ENCODE measurements around the gene RNASE8.
"Not testable (repeated sequence)": the region's sequence is repeated elsewhere in the genome, so short reads cannot be mapped to it uniquely, and the experiment has no call there.

The RNASE8 gene, protein sequence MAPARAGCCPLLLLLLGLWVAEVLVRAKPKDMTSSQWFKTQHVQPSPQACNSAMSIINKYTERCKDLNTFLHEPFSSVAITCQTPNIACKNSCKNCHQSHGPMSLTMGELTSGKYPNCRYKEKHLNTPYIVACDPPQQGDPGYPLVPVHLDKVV

DNA sequence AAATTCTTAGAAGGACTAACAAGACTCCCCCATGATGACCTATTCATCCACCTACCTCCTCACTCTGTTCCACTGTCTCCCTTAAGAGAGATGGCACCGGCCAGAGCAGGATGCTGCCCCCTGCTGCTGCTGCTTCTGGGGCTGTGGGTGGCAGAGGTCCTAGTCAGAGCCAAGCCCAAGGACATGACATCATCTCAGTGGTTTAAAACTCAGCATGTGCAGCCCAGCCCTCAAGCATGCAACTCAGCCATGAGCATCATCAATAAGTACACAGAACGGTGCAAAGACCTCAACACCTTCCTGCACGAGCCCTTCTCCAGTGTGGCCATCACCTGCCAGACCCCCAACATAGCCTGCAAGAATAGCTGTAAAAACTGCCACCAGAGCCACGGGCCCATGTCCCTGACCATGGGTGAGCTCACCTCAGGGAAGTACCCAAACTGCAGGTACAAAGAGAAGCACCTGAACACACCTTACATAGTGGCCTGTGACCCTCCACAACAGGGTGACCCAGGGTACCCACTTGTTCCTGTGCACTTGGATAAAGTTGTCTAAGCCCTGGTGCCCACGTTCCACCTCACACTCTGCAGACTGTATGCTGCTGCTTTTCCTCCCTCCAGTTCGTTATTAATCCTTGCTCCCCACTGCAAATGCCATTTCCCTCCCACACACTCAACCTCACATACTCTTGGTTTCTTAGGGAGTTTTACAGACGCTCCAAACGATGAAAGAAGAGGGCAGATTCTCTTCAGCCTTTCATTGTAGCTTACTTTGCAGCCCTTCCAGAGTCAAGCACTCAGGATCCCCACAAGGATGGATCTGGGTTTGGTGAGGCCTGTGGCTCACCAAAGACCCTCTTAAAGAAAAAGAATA is at the start of gene RNASE8:
TSS of gene RNASE8 (plus strand) at position 20 of the 873 bp plus-strand sequence. CDS start at position 91, 71 bp downstream.
- peak; percentile 28 for DNase-seq

DNA sequence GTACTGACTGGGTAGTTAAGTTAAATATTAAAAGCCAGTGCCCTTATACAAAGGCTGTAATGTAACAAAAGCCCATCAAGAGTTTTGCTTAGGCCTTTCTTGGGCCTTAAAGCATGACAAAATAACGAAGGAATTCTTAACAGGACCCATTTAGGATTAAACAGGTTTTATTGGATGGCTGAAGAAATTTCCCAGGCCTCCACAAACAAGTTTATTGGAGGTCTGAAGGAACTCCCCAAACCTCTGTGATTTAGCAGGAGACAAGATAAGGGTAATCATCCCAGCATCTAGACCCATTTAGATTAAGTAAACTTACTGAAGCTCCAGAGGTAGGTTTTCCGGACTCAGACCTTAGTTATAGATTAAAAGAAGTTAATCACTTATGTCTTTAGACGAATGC is 47.9 kb upstream of the RNASE8 start:
- not testable (repeated sequence) for DNase-seq

- no peak for DNase-seq
Observed at GRCh38 chr14:21011136-21011535, 46.5 kb upstream of the RNASE8 start.

DNA sequence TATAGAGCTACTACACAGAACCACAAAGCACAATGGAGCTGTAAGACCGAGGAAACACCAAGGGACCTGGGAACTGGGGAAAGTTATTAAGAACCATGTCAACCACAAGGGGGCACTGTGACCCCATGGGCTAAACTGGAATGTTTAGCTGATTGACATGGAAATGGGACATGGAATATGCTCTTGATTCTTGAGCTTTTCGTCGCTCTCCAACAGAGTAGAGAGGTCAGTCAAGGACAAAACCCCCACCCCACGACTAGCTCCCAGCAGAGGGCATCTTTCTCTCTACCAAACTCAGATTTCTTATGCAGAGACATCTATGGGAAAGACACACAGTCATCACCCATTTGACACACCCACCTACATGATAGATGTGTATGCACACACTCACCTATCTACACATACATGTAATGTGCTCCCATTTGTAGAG is 42.8 kb upstream of the RNASE8 start:
- DNase-seq, result peak; percentile 65

DNA sequence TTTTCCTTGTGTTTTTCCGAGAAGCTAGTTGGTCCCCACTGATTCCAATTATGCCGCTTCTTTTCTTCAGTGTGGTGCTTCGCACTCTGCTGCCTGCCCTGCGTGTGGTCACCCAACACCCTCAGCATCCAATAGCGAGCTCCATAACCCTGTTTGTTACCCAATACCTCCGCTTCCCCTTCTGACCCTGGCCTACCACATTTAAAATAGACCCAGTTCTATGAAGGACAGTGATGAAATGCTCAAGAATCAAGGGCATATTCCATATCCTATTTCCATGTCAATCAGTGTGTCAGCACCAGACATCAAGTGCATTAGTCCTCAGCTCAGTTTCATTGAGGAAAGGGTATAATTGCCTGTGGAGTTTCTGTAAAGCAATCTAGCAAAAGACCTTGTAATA is 42.3 kb upstream of the RNASE8 start:
- DNase-seq, result no peak

DNA sequence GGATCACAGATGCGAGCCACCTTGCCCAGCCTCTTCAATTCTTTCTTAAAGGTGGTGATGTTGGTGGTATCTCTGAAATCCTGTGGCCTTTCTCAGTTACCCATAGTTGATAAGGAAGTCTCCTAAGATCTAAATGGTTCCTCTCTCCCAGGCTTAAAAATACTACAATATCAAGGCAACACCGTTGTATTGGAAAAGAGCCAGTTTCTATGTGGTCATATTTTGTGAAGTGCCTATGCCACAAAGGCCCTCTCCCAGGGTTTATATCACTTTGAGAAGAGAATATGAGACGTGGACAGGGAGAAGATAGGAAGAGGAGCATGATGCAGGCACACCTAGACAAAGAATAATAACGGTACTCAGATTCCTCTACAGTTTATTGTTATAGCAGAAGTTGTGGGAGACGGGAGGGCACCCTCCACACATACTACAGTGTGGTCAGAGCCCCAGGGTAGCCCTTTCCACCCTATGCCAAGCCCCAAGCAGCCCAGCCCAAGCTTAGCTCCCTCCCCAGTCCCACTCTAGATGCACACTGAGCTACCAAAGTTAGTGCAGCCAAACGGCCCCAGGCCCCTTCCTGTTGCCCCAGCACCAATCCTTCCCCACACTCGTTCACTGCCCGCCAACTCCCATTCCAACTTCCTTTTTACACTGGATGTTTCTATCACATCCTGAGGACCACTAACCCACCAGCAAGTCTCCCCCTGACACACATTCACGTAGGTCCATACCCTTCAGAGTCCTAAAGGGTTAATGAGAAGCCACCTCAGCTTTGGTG is 41.0 kb upstream of the RNASE8 start:
- DNase-seq, result no peak

DNA sequence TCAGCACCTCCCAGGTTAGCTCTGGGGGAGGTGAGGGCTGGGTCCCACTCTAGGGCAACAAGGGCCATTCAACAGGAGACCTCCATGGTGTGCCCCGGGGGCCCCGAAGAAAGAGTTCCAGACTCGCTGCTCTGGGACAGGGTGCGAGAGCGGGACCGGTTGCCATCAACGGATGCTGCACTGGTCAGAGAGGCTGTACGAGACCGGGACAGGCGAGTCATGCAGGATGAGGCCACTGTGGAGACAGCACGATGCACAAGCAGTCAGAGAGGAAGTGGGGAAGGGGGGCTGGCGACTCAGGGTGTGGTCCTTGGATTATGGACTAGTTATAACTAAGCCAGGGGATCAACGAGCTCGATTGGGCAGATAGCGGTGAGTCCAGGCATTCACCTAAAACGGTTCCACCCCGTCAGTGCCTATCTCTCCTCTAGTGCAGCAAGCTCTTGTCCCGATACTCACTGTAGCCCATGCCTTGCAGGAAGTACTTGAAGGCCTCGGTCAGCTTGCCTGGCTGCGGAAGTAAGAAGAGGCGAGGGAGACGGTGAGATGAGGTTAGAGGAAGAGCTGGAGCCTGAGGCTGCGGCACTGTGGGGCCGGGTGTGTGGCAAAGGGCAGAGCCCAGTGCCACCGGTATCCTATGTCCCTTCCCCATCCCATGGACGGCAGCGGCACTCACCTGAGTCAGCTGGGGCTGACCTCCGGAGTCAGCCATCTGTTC is 39.9 kb upstream of the RNASE8 start:
- no peak for DNase-seq

GRCh38 chr14:21018286-21018685 is 39.3 kb upstream of the RNASE8 start:
- DNase-seq, result no peak

DNA sequence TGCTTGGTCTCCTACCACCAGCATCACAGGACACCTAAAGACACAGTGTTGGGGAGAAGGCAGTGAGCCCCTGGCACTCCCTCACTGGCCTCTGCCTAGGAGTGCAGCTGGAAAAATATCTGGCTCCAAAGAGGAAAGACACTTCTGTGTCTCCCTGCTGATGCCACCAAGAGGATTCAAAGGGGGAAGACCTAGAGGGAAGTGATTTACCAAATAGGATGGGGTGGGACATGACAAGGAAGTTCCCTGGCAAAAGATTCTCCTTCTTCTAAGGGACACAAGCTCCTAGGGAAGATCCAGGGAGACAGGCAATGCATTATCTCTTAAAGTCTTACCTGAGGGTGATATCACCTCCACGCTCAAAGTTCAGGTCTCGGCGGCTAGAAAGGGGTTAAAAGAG is 38.8 kb upstream of the RNASE8 start:
- no peak for DNase-seq

DNA sequence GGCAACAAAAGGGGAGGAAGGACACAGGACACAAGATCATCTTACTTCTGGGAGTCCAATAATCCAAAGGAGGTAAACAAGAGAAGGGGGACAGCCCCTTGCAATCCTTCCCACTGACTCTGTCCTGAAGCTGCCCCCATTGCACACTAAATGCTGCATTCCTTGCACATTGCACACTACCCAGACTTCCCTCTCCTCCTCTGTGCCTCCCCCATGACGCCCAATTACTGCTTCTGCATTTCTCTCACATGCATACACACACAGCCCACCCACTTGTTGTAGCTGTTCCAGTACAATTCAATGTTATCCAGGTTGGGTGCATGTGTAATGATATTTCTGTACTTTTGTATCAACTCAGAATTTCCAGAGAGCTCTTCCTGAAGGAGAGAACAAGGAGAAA is 38.3 kb upstream of the RNASE8 start:
- no peak for DNase-seq

- no peak for DNase-seq
Observed at GRCh38 chr14:21020977-21021545, 36.6 kb upstream of the RNASE8 start.

GRCh38 chr14:21022686-21023085 is 34.9 kb upstream of the RNASE8 start:
- DNase-seq, result no peak

DNA sequence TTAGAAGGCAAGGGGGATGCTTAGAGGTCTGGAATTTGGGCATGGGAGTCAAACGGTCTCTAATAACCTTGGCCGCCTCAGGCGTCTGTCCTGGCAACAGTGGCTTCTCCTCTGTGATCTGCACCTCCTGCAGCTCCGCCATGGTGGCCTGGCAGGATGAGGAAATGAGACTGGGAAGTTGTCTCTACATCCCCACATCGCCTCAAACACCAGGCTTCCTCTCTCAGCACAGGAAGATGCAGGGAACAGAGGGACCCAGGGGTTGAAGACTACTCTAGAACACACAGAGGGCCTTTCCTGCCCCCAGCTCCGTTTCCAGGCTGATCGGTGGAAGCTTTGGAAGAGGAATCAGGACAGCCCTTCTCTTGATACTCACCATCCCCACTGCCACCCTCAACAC is 34.4 kb upstream of the RNASE8 start:
- DNase-seq, result no peak

DNA sequence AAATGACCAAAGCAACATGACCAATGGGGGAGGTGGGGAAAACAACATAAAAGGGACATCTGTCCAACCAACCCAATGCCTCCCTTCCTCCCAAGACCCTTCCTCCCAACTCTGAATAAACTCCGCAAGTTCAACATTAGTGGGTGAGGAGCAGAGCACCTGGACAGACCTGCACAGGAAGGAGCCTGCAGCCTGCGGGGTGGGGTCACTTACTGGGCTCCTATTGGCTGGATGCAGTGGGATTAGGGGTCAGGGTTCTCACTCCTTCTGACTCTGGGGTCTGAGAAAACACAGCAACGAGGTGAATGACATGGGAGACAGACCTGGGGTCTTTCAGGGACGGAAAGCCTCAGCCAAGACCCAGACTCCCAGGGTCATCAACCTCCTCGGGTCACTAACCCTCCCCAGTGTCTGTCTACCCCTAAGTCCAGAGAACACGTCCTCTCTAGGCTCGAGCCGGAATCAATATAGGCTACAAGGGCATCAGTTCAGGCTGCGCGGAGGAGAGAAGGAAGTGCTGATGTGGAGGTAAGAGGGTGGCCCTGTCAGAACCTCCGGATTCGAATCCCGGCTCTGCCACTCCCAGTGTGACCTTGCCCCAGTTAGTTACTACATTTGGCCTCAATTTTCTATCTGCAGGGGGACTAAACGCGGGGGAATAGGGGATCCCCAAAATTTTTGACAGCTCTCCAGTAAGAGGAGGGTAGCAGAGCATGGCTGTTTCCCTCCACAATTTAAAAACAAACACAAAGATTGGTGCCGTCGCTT is 33.6 kb upstream of the RNASE8 start:
- DNase-seq, result no peak

- no peak for DNase-seq
Observed at GRCh38 chr14:21024585-21025370, 32.8 kb upstream of the RNASE8 start, which contains the start of gene NDRG2. Gene NDRG2, minus strand, starts transcription at chr14:21025061. Its CDS starts 1,746 bp downstream, at chr14:21023315.

GRCh38 chr14:21025371-21026273 is 32.0 kb upstream of the RNASE8 start:
- DNase-seq, result no peak

- DNase-seq, result no peak
Observed at GRCh38 chr14:21026274-21026987, 31.2 kb upstream of the RNASE8 start.

- DNase-seq, result no peak
Observed at GRCh38 chr14:21026988-21027315, 30.7 kb upstream of the RNASE8 start.

GRCh38 chr14:21029917-21030316 is 27.7 kb upstream of the RNASE8 start, which contains the start of gene TPPP2:
Gene TPPP2, plus strand, starts transcription at chr14:21030217. Its CDS starts 365 bp downstream, at chr14:21030582.
- no peak for DNase-seq

All from HCEC 1CT (cell line).